Gastroesophageal sphincter (tissue), 4 donors: ENCODE measurements around the gene CERS2. TPM values are rescaled to one million over a fixed set of nuclear protein-coding genes. Genes with fewer than 3 reads are reported as not detected.

Experiments
- ATAC-seq: fragments of 150-250 bp; one replicate; pipeline ENCODE4 v1.9.1; 2016; ENCODE audit warnings: mild to moderate bottlenecking, moderate library complexity
- H3K27ac ChIP-seq, 4 donors: fragments of 200-600 bp; sonication (generic) in 3 of 4; 1 replicate in 3 of 4; 2 replicates in 1 of 4; pipeline ENCODE4 v1.5.1; 2016 to 2019
- H3K27me3 ChIP-seq: fragments of 200-600 bp; sonication (generic); one replicate; pipeline ENCODE4 v1.5.1; 2019
- H3K36me3 ChIP-seq, 2 donors: fragments of 200-600 bp; sonication (generic); one replicate each; pipeline ENCODE4 v1.5.1; 2019; ENCODE audit warnings: control low read depth in 1 of 2
- H3K4me1 ChIP-seq, 3 donors: fragments of 200-600 bp; sonication (generic); 1 replicate in 2 of 3; 2 replicates in 1 of 3; pipeline ENCODE4 v1.5.1; 2016 to 2019; ENCODE audit warnings: control low read depth in 2 of 3
- H3K4me3 ChIP-seq, 2 donors: fragments of 200-600 bp; sonication (generic); one replicate each; pipeline ENCODE4 v1.5.1; 2019; ENCODE audit warnings: mild to moderate bottlenecking in 1 of 2, moderate library complexity in 1 of 2
- H3K9me3 ChIP-seq, 3 donors: fragments of 200-600 bp; sonication (generic); one replicate each; pipeline ENCODE4 v1.5.1; 2017 to 2019; ENCODE audit warnings: control low read depth in 2 of 3
- EP300 ChIP-seq: sonication (generic); formaldehyde crosslinking; IDR thresholded peaks from one replicate; pipeline ENCODE4 v1.6.1; 2017; ENCODE audit warnings: antibody characterized with exemption, mild to moderate bottlenecking
- POLR2A ChIP-seq, 2 donors: fragments of 450-650 bp; IDR thresholded peaks; one replicate each; pipeline ENCODE4 v1.6.1; 2017; ENCODE audit warnings: antibody characterized with exemption in 2 of 2, mild to moderate bottlenecking in 2 of 2, moderate library complexity in 1 of 2
- POLR2AphosphoS5 ChIP-seq: sonication (generic); formaldehyde crosslinking; IDR thresholded peaks from one replicate; pipeline ENCODE4 v1.6.1; 2017; ENCODE audit warnings: antibody characterized with exemption
- WGBS, 2 donors: methylation state at CpG; one replicate each; pipeline ENCODE4 v1.1.5; 2018; ENCODE audit warnings: low coverage in 1 of 2; 5-methylcytosine and 5-hydroxymethylcytosine counted together
- total RNA-seq, 4 donors: library from RNA; depleted of rRNA; stranded (reverse); fragments of >200 nt; gene quantifications; one replicate each; pipeline ENCODE4 v1.1.0, GENCODE V29; 2016
- TF ChIP-seq, protein P1 (sequence below), 4 experiments: fragments of 200-600 bp in 2 of 4; fragments of 450-650 bp in 2 of 4; sonication (generic) in 1 of 4; IDR thresholded peaks; one replicate each; pipeline ENCODE4 v1.5.1; 2017 to 2019; ENCODE audit warnings: antibody characterized with exemption in 4 of 4, mild to moderate bottlenecking in 2 of 4, moderate library complexity in 2 of 4

The CERS2 gene
- total RNA-seq, 4 donors from 2014 or later = 98.3 to 142 (median 127) TPM

DNA sequence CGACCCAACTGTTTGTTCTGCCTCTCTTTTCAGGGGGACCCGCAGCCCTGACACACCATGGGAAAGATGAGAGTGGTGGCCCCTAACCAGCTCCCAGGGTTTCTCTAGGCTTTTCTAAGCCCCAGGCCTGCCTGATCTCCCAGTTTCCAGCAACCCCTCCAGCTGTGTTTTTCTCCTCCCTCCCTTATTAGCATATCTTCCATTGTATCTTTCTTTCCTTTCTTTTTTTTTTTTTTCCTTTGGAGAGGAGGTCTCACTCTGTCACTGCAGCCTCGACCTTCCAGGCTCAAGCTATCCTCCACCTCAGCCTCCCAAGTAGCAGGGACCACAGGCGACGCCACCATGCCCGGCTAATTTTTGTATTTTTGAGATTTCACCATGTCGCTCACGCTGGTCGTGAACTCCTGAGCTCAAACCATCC lies 1.8 kb upstream of the CERS2 start:
- Histone ChIP-seq H3K9me3 (no peaks in the 10 kb centered on the region), H3K27ac (peak overlapping the region in 2 of 4 donors; percentile 71 to 95), H3K4me1 (peaks cover 10 to 76% (median 25%) of the 10 kb centered on the region in 3 donors), H3K4me3 (no peak overlapping the region), H3K36me3 (no peaks in the 10 kb centered on the region), H3K27me3 (no peaks in the 10 kb centered on the region)
- TF ChIP-seq, protein P1, sequence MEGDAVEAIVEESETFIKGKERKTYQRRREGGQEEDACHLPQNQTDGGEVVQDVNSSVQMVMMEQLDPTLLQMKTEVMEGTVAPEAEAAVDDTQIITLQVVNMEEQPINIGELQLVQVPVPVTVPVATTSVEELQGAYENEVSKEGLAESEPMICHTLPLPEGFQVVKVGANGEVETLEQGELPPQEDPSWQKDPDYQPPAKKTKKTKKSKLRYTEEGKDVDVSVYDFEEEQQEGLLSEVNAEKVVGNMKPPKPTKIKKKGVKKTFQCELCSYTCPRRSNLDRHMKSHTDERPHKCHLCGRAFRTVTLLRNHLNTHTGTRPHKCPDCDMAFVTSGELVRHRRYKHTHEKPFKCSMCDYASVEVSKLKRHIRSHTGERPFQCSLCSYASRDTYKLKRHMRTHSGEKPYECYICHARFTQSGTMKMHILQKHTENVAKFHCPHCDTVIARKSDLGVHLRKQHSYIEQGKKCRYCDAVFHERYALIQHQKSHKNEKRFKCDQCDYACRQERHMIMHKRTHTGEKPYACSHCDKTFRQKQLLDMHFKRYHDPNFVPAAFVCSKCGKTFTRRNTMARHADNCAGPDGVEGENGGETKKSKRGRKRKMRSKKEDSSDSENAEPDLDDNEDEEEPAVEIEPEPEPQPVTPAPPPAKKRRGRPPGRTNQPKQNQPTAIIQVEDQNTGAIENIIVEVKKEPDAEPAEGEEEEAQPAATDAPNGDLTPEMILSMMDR (IDR thresholded peaks at IDR 0.05) = no peak
- TF ChIP-seq EP300 = no peak
- WGBS, 2 donors = 93 to 100% methylated on average over 2 to 5 of the region's 9 CpGs
- ATAC-seq = no peak

DNA sequence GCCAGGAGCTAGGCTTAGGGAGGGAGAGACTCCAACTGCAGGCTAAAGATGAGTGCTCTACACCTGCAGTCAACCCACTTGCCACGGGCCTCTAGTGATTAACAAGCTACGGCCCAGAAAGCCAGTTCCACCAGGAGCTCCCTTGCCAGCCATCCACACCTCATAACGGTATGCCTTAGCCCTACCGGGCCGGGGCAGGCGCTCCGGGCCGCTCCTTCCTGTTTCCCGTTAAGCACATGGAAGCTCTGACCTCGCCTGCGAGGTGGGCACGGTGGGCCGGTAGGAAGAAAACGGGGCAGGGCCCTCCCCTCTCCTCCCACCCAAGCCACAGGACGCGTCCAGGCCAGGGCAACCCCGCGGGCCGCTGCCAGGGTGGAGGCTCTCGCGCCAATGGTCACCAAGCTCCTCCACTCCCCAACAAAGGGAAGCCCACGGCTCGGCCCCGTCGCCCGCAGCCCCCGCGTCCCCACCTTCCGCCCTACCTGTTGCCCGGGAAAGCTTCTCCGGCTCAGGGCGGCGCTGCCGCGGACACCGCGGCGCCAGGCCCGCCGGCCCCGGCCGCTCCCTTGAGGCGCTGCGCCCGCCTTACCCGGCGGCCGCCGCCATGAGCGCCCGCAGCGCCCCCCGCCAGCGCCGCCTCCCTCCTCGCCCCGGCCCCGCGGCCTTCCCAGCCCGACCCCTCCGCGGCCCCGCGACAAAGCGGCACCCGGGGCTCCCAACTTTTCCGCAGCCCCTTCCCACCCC lies 627 bp downstream of the CERS2 start:
- Histone ChIP-seq H3K27ac (peak overlapping the region; percentile 77 to 98 (median 96)), H3K9me3 (no peaks in the 10 kb centered on the region), H3K36me3 (peaks cover 0 to 2% of the 10 kb centered on the region in 2 donors), H3K4me1 (peaks cover 10 to 84% (median 33%) of the 10 kb centered on the region in 3 donors), H3K4me3 (peak overlapping the region; percentile 78 to 93), H3K27me3 (no peaks in the 10 kb centered on the region)
- ATAC-seq = peak; percentile 34
- TF ChIP-seq POLR2AphosphoS5 = no peak
- TF ChIP-seq, protein P1 (IDR thresholded peaks at IDR 0.05) = peak in 1 of 4 experiments; percentile 1
- no CpG with 5 or more reads among the region's 67 CpGs for WGBS, 2 donors

DNA sequence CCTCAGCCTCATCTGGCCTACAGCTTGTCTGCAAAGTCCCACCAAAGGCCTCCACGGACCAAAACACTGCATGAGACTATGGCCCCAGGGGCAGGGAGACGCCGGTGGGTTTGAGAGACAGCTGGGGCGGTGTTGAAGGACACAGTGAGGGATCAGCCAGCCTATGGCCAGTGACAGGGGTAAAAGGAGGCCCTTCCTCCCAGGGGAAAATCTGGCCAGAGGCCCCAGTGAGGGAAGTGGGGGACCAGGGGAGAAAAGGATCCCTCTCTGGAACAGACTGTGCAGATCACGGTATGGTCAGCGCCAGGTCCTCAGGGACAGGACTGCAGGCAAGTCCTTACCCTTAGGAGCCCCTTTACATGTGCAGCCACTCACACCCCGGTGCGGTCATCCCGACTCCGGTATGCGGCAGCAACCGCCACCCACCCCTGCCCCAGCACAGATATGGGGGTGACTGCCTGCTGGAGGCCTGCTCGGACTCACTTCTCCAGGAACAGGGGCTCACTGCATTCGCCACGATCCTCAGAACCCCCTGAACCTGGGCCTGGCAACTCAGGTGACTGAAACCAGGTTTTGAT lies 1.3 kb downstream of the CERS2 start:
- H3K9me3 ChIP-seq = no peaks in the 10 kb centered on the region
- TF ChIP-seq POLR2A (IDR thresholded peaks at IDR 0.05) (no peak), EP300 (no peak), POLR2AphosphoS5 (no peak)
- TF ChIP-seq, protein P1 (IDR thresholded peaks at IDR 0.05) = no peak
- no peaks in the 10 kb centered on the region for H3K27me3 ChIP-seq
- no peak for ATAC-seq
- WGBS, 2 donors = 7 to 9% methylated on average over 4 to 5 of the region's 15 CpGs
- peak overlapping the region; percentile 78 to 93 for H3K4me3 ChIP-seq
- H3K36me3 ChIP-seq = peaks cover 0 to 9% of the 10 kb centered on the region in 2 donors
- H3K27ac ChIP-seq = peak overlapping the region; percentile 77 to 98 (median 96)
- peaks cover 10 to 84% (median 32%) of the 10 kb centered on the region in 3 donors for H3K4me1 ChIP-seq

DNA sequence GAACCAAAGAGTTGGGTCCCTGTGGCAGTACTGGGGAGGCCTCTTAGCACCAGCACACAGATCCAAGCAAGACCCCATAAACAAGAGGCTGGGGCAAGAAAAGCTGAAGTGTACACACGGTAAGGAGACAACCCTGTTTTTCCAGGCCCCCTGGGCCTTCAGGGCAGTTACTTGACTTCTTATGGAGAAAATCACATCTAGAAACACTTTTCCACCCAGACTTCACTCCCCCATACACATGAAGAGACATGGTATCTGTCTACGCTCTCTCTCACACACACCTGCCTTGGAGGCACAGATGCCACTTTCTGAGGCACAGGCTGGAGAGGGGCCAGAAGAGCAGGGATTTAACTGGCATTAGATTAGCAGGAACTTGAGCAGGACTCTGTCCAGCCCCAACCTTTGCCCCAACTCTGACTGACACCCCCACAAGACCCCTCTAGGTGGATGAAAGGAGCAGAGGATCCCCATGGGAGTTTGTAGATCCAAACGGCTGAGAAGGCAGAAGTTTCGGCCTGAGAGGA lies 2.2 kb downstream of the CERS2 start:
- Histone ChIP-seq H3K36me3 (peaks cover 0 to 17% of the 10 kb centered on the region in 2 donors), H3K27ac (peak overlapping the region in 3 of 4 donors; percentile 95 to 98 (median 96)), H3K4me3 (peak overlapping the region in 1 of 2 donors; percentile 93), H3K9me3 (no peaks in the 10 kb centered on the region), H3K4me1 (peaks cover 10 to 80% (median 32%) of the 10 kb centered on the region in 3 donors), H3K27me3 (no peaks in the 10 kb centered on the region)
- no peak for ATAC-seq
- TF ChIP-seq, protein P1 (IDR thresholded peaks at IDR 0.05) = no peak
- TF ChIP-seq POLR2AphosphoS5 (no peak), EP300 (no peak), POLR2A (IDR thresholded peaks at IDR 0.05) (no peak)
- WGBS, 2 donors = 39 to 52% methylated on average over 3 of the region's 4 CpGs
